H9 (cell line): Measurements from ENCODE around the gene ABHD1. TPM values are rescaled to one million over a fixed set of nuclear protein-coding genes. Genes with fewer than 3 reads are reported as not detected.
A peak's percentile ranks its signal among the peaks of the same experiment; 100 is the strongest.

Experiments used
- DNase-seq: peaks from one replicate; pipeline ENCODE4 v3.0.0-alpha.2; 2017
- H2AFZ ChIP-seq: one replicate; pipeline ENCODE4 v1.6.1; 2013; ENCODE audit warnings: mild to moderate bottlenecking, low read length, control low read depth, moderate library complexity
- H2AK5ac ChIP-seq: 2 replicates; pipeline ENCODE4 v1.6.1; 2013; ENCODE audit warnings: low read length, control low read depth, mixed read lengths; ENCODE audit not compliant: insufficient read length
- H2BK120ac ChIP-seq: one replicate; pipeline ENCODE4 v1.6.1; 2013; ENCODE audit warnings: low read depth, mild to moderate bottlenecking, low read length, control low read depth, inconsistent platforms; ENCODE audit not compliant: poor library complexity, severe bottlenecking
- H2BK12ac ChIP-seq: 2 replicates; pipeline ENCODE4 v1.6.1; 2013; ENCODE audit warnings: low read length, control low read depth, mixed read lengths, low read depth; ENCODE audit not compliant: insufficient read length
- H2BK15ac ChIP-seq: 2 replicates; pipeline ENCODE4 v1.6.1; 2013; ENCODE audit warnings: low read depth, low read length, control low read depth
- H2BK20ac ChIP-seq: one replicate; pipeline ENCODE4 v1.6.1; 2013; ENCODE audit warnings: low read depth, mild to moderate bottlenecking, low read length, control low read depth, inconsistent platforms; ENCODE audit not compliant: poor library complexity, severe bottlenecking
- H2BK5ac ChIP-seq: 2 replicates; pipeline ENCODE4 v1.6.1; 2013; ENCODE audit warnings: low read length, control low read depth, mixed read lengths; ENCODE audit not compliant: insufficient read length
- H3K14ac ChIP-seq: 2 replicates; pipeline ENCODE4 v1.6.1; 2013; ENCODE audit warnings: low read length, control low read depth; ENCODE audit not compliant: insufficient read depth
- H3K18ac ChIP-seq: 2 replicates; pipeline ENCODE4 v1.6.1; 2013; ENCODE audit warnings: low read depth, mild to moderate bottlenecking, mixed read lengths, low read length, control low read depth; ENCODE audit not compliant: insufficient read length
- H3K23ac ChIP-seq: 2 replicates; pipeline ENCODE4 v1.6.1; 2013; ENCODE audit warnings: low read length, control low read depth, mixed read lengths, low read depth; ENCODE audit not compliant: insufficient read length
- H3K23me2 ChIP-seq: 2 replicates; pipeline ENCODE4 v1.6.1; 2013; ENCODE audit warnings: low read depth, mild to moderate bottlenecking, mixed read lengths, low read length, control low read depth; ENCODE audit not compliant: insufficient read length, poor library complexity, severe bottlenecking
- H3K27ac ChIP-seq: 2 replicates; pipeline ENCODE4 v1.5.1; 2013; ENCODE audit warnings: low read length, control low read depth, mixed read lengths, low read depth; ENCODE audit not compliant: insufficient read length
- H3K27me3 ChIP-seq: 2 replicates; pipeline ENCODE4 v1.6.1; 2013; ENCODE audit warnings: low read length, control low read depth, inconsistent platforms; ENCODE audit not compliant: insufficient read depth
- H3K4ac ChIP-seq: 2 replicates; pipeline ENCODE4 v1.6.1; 2013; ENCODE audit warnings: low read depth, mild to moderate bottlenecking, control low read depth, inconsistent platforms, low read length, moderate library complexity
- H3K4me1 ChIP-seq: 2 replicates; pipeline ENCODE4 v1.6.1; 2013; ENCODE audit warnings: low read length, control low read depth, inconsistent platforms; ENCODE audit not compliant: insufficient read depth
- H3K4me2 ChIP-seq: 2 replicates; pipeline ENCODE4 v1.6.1; 2013; ENCODE audit warnings: low read length, control low read depth, mixed read lengths; ENCODE audit not compliant: insufficient read length, insufficient read depth
- H3K56ac ChIP-seq: 2 replicates; pipeline ENCODE4 v1.6.1; 2013; ENCODE audit warnings: low read depth, mild to moderate bottlenecking, mixed read lengths, low read length, control low read depth; ENCODE audit not compliant: insufficient read length
- H3K79me1 ChIP-seq: 2 replicates; pipeline ENCODE4 v1.6.1; 2013; ENCODE audit warnings: low read depth, mild to moderate bottlenecking, moderate library complexity, low read length, control low read depth, inconsistent platforms; ENCODE audit not compliant: insufficient read depth, poor library complexity, severe bottlenecking
- H3K79me2 ChIP-seq: 2 replicates; pipeline ENCODE4 v1.6.1; 2013; ENCODE audit warnings: low read length, control low read depth, inconsistent platforms; ENCODE audit not compliant: insufficient read depth
- H3K9ac ChIP-seq: 2 replicates; pipeline ENCODE4 v1.6.1; 2013; ENCODE audit warnings: low read length, control low read depth, mixed read lengths; ENCODE audit not compliant: insufficient read length; ENCODE audit errors: extremely low read depth
- H3K9me3 ChIP-seq: one replicate; pipeline ENCODE4 v1.6.1; 2013; ENCODE audit warnings: low read depth, low read length, inconsistent platforms; ENCODE audit not compliant: control insufficient read depth
- H3T11ph ChIP-seq: one replicate; pipeline ENCODE4 v1.6.1; 2013; ENCODE audit warnings: mild to moderate bottlenecking, low read length, control low read depth, inconsistent platforms
- H4K20me1 ChIP-seq: one replicate; pipeline ENCODE4 v1.6.1; 2013; ENCODE audit not compliant: control insufficient read depth, insufficient read length, insufficient read depth
- H4K5ac ChIP-seq: 2 replicates; pipeline ENCODE4 v1.6.1; 2013; ENCODE audit warnings: low read depth, mild to moderate bottlenecking, mixed read lengths, low read length, control low read depth; ENCODE audit not compliant: insufficient read length
- H4K8ac ChIP-seq: replicated peaks from 2 replicates; pipeline ENCODE4 v1.6.1; 2013; ENCODE audit warnings: low read length, control low read depth, mixed read lengths, low read depth; ENCODE audit not compliant: insufficient read length
- H4K91ac ChIP-seq: 2 replicates; pipeline ENCODE4 v1.6.1; 2013; ENCODE audit warnings: low read depth, mild to moderate bottlenecking, moderate library complexity, mixed read lengths, low read length, control low read depth; ENCODE audit not compliant: insufficient read length
- H3K27ac Mint-ChIP-seq, 3 experiments: 2 replicates in 2 of 3; 3 replicates in 1 of 3; pipeline ENCODE4 v1.8.0; 2020 to 2021; ENCODE audit warnings: mixed read lengths in 3 of 3, mild to moderate bottlenecking in 1 of 3, moderate library complexity in 1 of 3
- H3K27me3 Mint-ChIP-seq: 2 replicates; pipeline ENCODE4 v1.8.0; 2021; ENCODE audit warnings: low read depth, mild to moderate bottlenecking, moderate library complexity, mixed read lengths
- H3K36me3 Mint-ChIP-seq, 3 experiments: 2 replicates in 2 of 3; 3 replicates in 1 of 3; pipeline ENCODE4 v1.8.0; 2020 to 2021; ENCODE audit warnings: low read depth in 3 of 3, mixed read lengths in 3 of 3; ENCODE audit not compliant: insufficient read depth in 1 of 3
- H3K4me1 Mint-ChIP-seq, 2 experiments: 2 replicates each; pipeline ENCODE4 v1.8.0; 2020; ENCODE audit warnings: mixed read lengths in 2 of 2
- H3K4me3 Mint-ChIP-seq, 2 experiments: 2 replicates in 1 of 2; 3 replicates in 1 of 2; pipeline ENCODE4 v1.8.0; 2020 to 2021; ENCODE audit warnings: mild to moderate bottlenecking in 2 of 2, mixed read lengths in 2 of 2, moderate library complexity in 1 of 2
- H3K9me3 Mint-ChIP-seq, 2 experiments: 2 replicates in 1 of 2; 3 replicates in 1 of 2; pipeline ENCODE4 v1.8.0; 2020; ENCODE audit warnings: mild to moderate bottlenecking in 2 of 2, mixed read lengths in 2 of 2, moderate library complexity in 1 of 2
- WGBS: extraction: QIAGEN DNeasy Blood & Tissue Kit; methylation state at CpG from one replicate; pipeline ENCODE4 v1.1.7; 2013; ENCODE audit warnings: missing lambda C conversion rate, low lambda C conversion rate, mixed read lengths; ENCODE audit not compliant: insufficient read length; ENCODE audit errors: extremely low coverage; 5-methylcytosine and 5-hydroxymethylcytosine counted together
- total RNA-seq: library from RNA; stranded (reverse); gene quantifications from 2 replicates; pipeline ENCODE4 v1.2.1, GENCODE V29; 2021
- TF ChIP-seq, protein P1 (sequence below): fragments of 200-600 bp; sonication (generic); conservative IDR thresholded peaks from 3 replicates; pipeline ENCODE4 v1.8.0; 2021; ENCODE audit warnings: antibody characterized with exemption, mild to moderate bottlenecking

ABHD1 gene
- total RNA-seq, 1 experiment from 2014 or later, result 0.31 TPM

DNA sequence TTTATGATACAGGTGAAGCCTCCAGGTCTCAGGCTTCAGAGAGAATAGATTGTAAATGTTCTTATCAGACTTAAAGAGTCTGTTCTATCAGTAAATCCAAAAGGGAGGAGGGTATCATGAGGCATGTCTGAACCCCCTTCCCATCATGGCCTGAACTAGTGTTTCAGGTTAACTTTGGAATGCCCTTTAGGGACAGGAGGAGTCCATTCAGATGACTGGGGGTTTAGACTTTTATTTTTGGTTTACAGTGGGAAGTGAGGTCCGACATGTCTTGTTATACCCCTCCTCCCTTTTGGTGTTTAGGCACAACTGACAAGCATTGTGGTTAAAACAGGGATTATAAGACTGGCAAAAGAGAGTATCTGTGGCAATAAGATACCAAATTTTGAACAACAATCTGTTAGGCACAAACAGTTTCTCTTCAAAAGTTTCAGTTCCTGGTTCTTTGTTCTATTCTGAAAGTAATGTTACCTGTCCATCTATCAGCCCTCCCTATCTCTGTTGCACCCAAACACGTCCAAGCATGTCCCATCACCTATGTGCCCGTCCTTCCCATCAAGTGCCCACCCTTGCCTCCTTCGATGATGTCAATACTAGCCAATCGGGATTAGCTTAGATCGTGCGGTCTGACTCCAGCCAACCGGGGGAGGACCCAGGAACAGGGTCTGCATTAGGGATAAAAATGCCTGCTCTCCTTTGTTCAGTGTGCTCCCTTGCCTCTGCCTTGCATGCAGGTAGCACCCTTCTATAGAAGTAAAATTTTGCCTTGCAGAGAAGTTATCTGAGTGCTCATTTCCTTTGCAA, 41.5 kb downstream of the ABHD1 start:
- H3K79me1 ChIP-seq, result no peaks in the 10 kb centered on the region
- H3K9me3 Mint-ChIP-seq, result peaks cover 4 to 10% of the 10 kb centered on the region in 2 experiments; a peak in 2 of 5 replicates
- H2BK15ac ChIP-seq, result no peak overlapping the region
- H3K4me1 ChIP-seq, result peaks cover 2% of the 10 kb centered on the region; the same call in 1 of the 2 replicates
- no peak overlapping the region; a peak in 1 of 7 replicates for H3K27ac Mint-ChIP-seq
- no peak overlapping the region for H3K14ac ChIP-seq
- DNase-seq, result peak; percentile 53
- no peak overlapping the region for H3T11ph ChIP-seq
- no peak overlapping the region for H3K4ac ChIP-seq
- H4K5ac ChIP-seq, result no peak overlapping the region
- no peak overlapping the region for H3K4me2 ChIP-seq
- no peak overlapping the region for H3K18ac ChIP-seq
- TF ChIP-seq, protein P1, sequence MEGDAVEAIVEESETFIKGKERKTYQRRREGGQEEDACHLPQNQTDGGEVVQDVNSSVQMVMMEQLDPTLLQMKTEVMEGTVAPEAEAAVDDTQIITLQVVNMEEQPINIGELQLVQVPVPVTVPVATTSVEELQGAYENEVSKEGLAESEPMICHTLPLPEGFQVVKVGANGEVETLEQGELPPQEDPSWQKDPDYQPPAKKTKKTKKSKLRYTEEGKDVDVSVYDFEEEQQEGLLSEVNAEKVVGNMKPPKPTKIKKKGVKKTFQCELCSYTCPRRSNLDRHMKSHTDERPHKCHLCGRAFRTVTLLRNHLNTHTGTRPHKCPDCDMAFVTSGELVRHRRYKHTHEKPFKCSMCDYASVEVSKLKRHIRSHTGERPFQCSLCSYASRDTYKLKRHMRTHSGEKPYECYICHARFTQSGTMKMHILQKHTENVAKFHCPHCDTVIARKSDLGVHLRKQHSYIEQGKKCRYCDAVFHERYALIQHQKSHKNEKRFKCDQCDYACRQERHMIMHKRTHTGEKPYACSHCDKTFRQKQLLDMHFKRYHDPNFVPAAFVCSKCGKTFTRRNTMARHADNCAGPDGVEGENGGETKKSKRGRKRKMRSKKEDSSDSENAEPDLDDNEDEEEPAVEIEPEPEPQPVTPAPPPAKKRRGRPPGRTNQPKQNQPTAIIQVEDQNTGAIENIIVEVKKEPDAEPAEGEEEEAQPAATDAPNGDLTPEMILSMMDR, result no peak
- H2BK12ac ChIP-seq, result no peak overlapping the region
- no peaks in the 10 kb centered on the region for H3K27me3 ChIP-seq
- H2BK120ac ChIP-seq, result no peak overlapping the region
- no peak overlapping the region for H2BK5ac ChIP-seq
- H3K79me2 ChIP-seq, result no peaks in the 10 kb centered on the region
- no peak overlapping the region for H2BK20ac ChIP-seq
- H3K56ac ChIP-seq, result no peak overlapping the region
- H4K8ac ChIP-seq, result no peak overlapping the region
- H3K23me2 ChIP-seq, result no peaks in the 10 kb centered on the region
- H3K4me3 Mint-ChIP-seq, result no peak overlapping the region
- WGBS, result no CpG with 5 or more reads among the region's 8 CpGs
- no peak overlapping the region for H2AK5ac ChIP-seq
- H4K91ac ChIP-seq, result no peak overlapping the region
- H3K27ac ChIP-seq, result no peak overlapping the region
- H4K20me1 ChIP-seq, result no peaks in the 10 kb centered on the region
- peaks cover 0 to 5% (median 0%) of the 10 kb centered on the region in 3 experiments; a peak in 3 of 7 replicates for H3K36me3 Mint-ChIP-seq
- H3K9ac ChIP-seq, result no peak overlapping the region
- peaks cover 22 to 23% of the 10 kb centered on the region in 2 experiments for H3K4me1 Mint-ChIP-seq
- H3K27me3 Mint-ChIP-seq, result peaks cover 3% of the 10 kb centered on the region
- H3K23ac ChIP-seq, result no peak overlapping the region
- H2AFZ ChIP-seq, result peak overlapping the region; percentile 69
- H3K9me3 ChIP-seq, result no peaks in the 10 kb centered on the region
